Activated CD4-positive, CD25-positive, alpha-beta regulatory T cell treated with anti-CD3 and anti-CD28 coated beads, Interleukin-2, amount 50 U/mL, for 24 hours (primary cell): Measurements from ENCODE around the gene NACAD.
"Not testable (repeated sequence)": the region's sequence is repeated elsewhere in the genome, so short reads cannot be mapped to it uniquely, and the experiment has no call there.

Experiments
- ATAC-seq, 2 donors: fragments of 150-1000 bp; cut with Tn5 transposase; one replicate each; pipeline ENCODE4 v1.10.0; 2021; ENCODE audit warnings: mild to moderate bottlenecking in 1 of 2, moderate library complexity in 1 of 2

NACAD gene

DNA sequence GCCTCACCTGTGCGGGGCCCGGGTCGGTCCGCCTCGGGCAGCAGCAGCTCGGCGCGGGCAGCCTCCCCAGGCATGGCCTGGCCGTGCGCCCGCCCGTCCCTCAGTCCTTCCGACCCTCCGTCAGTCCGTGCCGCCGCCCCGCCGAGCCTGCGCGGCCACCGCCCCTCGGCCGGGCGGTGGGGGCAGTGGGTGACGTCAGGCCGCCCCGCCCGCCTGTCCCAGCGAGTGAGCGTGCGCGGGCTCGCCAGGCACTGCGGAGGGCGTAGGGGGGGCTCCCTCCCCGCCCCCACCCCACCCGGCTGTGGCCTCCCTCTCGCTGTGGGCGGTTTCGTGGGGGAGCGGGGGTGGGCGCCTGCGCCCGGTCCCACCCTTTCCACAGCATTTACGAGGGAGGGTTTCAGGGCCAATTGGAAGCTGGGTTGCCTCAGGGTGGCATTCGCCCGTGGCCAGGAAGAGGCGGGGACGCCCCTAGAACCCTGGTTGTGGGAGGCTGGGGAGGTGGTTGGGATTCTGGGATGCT, at the start of gene NACAD:
Gene NACAD, minus strand, starts transcription at position 149 of the 520 bp plus-strand sequence. Its CDS starts 75 bp downstream, at position 74.
- peak; percentile 42 to 48 for ATAC-seq

DNA sequence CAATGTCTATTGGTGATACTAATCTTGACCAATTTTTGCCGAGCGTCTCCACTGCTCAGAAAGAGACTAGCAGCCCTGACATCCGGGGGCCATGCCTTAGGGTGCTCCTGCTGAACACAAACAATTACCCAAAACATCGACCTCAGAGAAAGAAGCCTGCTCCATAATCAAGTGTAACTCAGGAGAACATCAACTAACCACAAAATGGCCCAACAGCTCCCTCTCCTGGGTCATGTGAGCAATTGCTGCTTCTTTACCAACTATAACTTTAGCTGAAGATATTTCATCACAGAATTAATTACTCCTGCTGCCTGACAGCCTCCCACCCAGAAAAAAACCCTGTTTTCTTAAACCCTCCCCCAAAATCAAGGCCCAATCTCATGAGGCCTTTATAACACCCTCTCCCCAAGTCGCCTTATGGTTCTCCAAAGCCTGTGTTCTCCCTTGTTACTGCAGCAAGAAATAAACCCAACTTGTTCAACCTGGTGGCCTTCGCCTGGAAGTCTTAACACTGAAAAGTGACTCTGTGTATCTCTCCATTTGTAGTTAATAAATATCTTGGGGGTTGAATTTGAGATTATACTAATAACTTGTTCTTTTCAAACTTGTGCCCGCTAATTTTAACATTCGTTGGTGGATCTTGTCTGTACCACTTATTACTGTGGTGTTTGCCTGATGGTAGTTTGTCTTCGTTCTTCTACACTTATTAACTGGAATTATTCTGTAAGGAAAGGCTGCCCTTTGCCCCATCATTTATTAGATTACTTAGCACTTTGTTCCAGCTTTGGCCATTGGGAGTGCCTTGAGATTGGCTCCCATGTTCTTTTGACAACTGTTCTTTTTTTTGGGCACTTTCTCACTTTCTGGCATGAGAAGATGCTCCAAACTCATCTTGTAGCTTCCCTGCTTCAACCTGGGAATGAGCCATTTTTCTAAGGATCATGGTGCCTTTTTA, 47.6 kb upstream of the NACAD start:
- peak; percentile 76 to 82 for ATAC-seq

- ATAC-seq: no peak
Observed at GRCh38 chr7:45133877-45134276, 45.1 kb upstream of the NACAD start.

- no peak for ATAC-seq
Observed at GRCh38 chr7:45133352-45133751, 44.6 kb upstream of the NACAD start.

DNA sequence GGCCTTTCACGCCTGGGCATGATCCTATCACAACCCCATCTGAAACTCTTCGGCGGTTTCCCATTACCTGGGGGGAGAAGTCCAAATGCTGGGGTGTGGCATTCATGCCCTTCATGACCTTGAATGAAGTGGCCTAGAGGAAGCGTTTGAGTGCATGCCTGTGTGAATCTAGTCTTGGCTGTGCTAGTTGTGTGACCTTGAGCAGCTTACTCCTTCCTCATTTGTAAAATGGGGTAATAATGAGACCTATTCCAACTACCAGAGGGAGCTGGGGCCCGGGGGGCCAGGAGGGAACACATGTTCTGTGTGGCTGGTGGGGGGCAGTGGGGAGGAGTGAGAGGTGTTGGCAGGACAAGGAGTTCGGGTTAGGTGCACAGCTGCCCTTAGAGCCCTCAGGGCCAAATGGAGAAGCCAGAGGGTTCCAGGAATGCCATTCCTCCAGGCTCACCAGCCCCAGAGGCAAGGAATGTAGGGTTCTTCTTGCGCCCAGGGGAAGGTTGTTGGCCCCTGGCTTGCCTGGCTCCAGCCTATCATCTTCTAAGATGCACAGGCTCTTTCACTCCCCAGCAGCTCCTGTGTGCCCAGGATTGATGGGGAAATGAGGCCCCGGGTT, 44.0 kb upstream of the NACAD start:
- ATAC-seq: no peak

- no peak for ATAC-seq
Observed at GRCh38 chr7:45131891-45132290, 43.1 kb upstream of the NACAD start.

GRCh38 chr7:45130910-45131309, 42.1 kb upstream of the NACAD start:
- no peak for ATAC-seq

DNA sequence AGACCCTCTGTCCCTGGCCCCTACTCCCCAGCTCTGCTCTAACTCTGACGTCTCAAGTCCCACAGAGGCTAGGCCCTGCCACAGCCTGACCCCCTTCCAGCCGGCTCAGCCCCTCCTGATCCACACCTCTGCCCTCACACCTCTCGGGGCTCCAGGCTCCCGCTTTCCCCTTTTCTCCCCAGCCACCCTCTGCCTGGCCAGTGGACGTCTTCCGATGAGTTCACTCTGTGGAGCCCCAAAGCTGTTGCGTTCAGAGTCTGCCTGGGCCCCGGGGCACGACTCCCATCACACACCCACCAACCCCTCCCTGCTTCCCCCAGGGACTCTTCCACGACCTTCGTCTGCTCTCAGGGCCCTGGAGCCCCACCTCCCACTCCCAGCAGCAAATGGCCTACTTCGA, 41.1 kb upstream of the NACAD start:
- ATAC-seq: no peak

GRCh38 chr7:45129181-45129800, 40.5 kb upstream of the NACAD start:
- ATAC-seq: no peak

GRCh38 chr7:45126920-45127319, 38.2 kb upstream of the NACAD start:
- ATAC-seq: no peak

DNA sequence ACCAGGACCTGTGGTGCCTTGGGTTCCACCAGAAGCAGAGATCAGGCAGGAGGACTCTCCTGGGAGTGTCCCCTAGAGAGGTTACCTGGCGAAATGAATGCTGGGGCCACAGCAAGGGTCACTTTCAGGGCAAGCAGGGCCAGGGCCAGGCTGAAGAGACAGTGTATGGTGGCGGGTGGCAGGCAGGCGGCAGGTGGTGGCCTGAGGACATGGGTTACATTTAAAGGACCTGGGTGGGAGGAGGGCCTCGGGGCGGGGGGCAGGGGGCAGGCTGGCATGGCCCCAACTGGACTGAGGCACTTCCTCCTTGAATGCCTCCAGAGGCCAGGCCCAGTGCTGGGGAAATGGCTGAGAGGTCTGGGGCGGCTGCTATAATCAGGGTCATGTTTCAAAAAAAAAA, 37.4 kb upstream of the NACAD start:
- no peak for ATAC-seq

- ATAC-seq: no peak
Observed at GRCh38 chr7:45125193-45125904, 36.6 kb upstream of the NACAD start.

DNA sequence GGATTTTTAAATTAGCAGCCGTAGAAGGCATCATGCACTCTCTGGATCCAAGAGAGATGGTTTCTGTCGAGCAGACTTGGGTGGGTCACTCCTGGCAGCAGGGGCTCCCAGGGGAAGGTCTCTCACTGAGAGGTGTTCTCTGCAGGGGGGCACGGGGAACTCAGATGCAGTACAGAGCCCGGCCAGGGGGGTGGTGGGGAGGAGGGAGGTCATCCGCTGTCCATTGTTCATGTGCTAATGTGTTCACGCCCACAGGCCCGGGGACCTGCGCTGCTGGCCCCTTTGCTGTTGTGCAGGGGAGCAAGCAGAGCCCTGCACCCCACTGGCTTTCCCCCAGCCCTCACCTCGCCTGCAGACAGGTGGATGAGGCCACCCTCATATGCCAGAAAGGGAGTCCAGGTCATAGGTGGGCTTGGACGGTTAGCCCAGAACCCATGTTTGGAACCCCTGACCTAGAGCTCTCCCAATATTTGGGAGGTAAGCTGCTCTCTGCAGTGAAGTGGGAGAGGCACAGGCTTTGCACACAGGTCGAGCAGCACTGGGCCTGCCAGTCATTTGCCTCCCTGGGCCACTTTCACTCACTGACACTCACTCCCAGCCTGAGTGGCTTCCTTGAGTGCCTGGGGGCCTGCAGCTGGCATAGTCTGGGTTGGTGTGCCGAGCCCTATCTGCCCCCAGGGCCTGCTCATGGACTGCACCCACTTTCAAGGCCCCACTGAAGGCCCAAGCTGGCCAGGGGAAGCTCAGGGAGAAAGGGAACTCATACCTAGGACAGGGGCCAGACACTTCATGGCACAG, 35.3 kb upstream of the NACAD start:
- no peak for ATAC-seq

GRCh38 chr7:45122975-45123860, 34.4 kb upstream of the NACAD start:
- no peak for ATAC-seq

DNA sequence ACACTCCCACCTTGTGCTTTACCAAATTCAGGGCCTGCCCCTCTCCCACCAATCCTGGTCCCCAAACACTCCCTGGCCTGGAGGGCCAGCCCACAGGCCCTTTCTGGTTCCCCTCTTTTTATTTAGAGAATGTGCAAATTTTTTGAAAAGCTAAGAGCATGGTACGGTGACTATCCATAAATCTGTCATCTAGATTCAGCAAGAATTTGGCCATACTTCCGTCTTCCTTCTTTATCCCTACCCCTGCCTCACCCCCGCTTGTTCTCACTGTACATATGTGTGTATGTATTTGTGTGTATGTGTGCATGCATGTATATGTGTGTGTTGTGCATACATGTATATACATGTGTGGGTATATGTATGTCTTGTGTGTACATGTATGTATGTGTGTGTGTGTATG, 30.8 kb upstream of the NACAD start:
- ATAC-seq: no peak

DNA sequence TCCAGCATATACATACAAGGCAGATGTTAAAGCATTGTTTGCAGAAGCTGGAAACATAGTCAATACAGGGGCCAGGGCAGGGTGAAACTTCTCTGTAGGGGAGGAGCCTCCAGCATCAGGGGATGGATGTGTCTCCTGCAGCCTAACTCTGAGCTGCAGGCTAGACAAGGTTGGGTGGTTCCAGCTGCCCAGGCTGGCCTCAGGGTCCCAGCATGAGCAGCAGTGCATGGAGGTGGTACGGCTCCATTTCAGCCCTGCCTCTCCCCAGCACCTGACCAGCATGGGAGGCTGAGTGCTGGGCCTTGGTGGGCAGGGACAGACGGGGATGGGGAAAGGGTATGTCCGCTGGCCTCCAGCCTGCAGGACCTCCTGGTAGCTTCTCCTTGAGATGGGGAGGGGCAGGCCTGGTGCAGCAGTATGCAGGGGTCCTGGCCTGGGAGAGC, 30.1 kb upstream of the NACAD start:
- ATAC-seq: no peak

DNA sequence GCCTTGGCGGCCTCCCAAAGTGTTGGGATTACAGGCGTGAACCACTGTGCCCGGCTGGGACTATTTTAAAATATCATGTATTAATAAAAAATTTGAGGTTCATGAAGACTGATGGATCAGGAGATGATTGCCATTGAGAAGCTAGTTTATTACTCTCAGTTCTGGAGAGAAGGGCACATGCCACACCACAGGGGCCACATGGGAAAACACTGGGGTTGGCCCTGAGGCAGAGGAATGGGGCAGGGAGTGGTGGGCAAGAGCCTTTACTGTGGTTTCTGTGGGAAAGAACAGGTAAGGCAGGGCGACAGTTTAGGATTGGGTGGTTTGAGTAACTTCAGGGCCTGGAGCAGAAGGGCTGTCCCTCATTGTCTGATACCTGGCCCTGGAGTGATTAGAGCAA, 29.5 kb upstream of the NACAD start:
- ATAC-seq: no peak

GRCh38 chr7:45117582-45117981, 28.8 kb upstream of the NACAD start:
- ATAC-seq: no peak

- ATAC-seq: no peak
Observed at GRCh38 chr7:45116048-45116447, 27.3 kb upstream of the NACAD start.

- ATAC-seq: no peak
Observed at GRCh38 chr7:45114926-45115325, 26.2 kb upstream of the NACAD start.

DNA sequence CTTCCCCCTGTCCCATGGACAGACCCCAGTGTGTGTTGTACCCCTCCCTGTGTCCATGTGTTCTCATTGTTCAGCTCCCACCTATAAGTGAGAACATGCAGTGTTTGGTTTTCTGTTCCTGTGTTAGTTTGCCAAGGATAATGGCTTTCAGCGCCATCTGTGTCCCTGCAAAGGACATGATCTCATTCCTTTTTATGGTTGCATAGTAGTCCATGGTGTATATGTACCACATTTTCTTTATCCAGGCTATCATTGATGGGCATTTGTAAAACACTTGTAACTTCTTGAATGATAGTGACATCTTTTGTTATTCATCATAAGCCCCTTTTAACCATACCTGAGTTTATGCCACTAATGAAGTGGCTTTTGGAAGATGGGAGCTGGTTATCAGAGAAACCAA, 25.5 kb upstream of the NACAD start:
- not testable (repeated sequence) for ATAC-seq
